ENCODE results near the gene ETV4. TPM values are rescaled to one million over a fixed set of nuclear protein-coding genes. Genes with fewer than 3 reads are reported as not detected.
A peak's percentile ranks its signal among the peaks of the same experiment; 100 is the strongest.

ETV4 gene
- total and polyA plus RNA-seq, 7 donors = 0.21 to 0.44 (median 0.31) TPM

DNA sequence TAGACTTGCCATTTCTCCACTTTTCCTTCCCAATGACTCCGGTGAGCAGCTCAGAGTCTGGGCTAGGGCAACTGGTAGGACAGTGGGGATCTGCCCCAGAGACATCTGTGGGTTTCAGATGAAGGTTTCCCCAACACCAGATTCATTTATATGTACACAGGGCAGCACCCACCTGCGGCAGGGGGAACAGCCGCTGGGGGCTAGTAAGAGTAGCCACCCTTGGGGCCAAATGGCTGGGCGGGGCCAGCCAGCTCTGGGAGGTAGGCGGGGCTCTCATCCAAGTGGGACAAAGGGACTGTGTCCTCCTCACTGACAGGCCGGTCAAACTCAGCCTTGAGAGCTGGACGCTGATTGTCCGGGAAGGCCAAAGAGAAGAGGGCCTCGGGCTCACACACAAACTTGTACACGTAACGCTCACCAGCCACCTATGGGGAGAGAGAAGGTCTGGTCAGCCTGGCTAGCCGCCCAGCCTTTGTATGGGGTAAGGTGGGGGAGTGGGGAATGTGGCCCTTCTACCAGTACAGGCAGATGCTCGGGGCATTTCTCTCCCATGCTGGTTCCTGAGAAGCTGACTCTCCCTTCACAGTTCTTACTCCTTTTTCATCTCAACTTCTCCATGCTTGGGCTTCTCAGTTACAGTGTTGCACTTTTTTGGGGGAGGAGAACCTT, 17.7 kb downstream of the ETV4 start:
- no peaks in the 10 kb centered on the region for H3K27me3 ChIP-seq (ENCODE audit: insufficient read depth in 3 of 3, low read length in 2 of 3)
- H3K36me3 ChIP-seq (ENCODE audit: insufficient read depth in 1 of 2, low read depth in 1 of 2) = peaks cover 12 to 33% of the 10 kb centered on the region in 2 donors
- TF ChIP-seq, protein P1, sequence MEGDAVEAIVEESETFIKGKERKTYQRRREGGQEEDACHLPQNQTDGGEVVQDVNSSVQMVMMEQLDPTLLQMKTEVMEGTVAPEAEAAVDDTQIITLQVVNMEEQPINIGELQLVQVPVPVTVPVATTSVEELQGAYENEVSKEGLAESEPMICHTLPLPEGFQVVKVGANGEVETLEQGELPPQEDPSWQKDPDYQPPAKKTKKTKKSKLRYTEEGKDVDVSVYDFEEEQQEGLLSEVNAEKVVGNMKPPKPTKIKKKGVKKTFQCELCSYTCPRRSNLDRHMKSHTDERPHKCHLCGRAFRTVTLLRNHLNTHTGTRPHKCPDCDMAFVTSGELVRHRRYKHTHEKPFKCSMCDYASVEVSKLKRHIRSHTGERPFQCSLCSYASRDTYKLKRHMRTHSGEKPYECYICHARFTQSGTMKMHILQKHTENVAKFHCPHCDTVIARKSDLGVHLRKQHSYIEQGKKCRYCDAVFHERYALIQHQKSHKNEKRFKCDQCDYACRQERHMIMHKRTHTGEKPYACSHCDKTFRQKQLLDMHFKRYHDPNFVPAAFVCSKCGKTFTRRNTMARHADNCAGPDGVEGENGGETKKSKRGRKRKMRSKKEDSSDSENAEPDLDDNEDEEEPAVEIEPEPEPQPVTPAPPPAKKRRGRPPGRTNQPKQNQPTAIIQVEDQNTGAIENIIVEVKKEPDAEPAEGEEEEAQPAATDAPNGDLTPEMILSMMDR (IDR thresholded peaks at IDR 0.05) = no peak
- no peaks in the 10 kb centered on the region for H3K9me3 ChIP-seq
- intact Hi-C loops (cut with DNase I) = no loop called here
- H3K27ac ChIP-seq = peak overlapping the region; percentile 25
- WGBS, 3 donors = 31 to 49% (median 46%) methylated on average over 13 of the region's 13 CpGs
- H3K4me3 ChIP-seq = no peak overlapping the region
- H3K4me1 ChIP-seq = peaks cover 27% of the 10 kb centered on the region
- ATAC-seq = peak; percentile 58 to 71 (median 65)
- DNase-seq = peak; percentile 45 to 67

DNA sequence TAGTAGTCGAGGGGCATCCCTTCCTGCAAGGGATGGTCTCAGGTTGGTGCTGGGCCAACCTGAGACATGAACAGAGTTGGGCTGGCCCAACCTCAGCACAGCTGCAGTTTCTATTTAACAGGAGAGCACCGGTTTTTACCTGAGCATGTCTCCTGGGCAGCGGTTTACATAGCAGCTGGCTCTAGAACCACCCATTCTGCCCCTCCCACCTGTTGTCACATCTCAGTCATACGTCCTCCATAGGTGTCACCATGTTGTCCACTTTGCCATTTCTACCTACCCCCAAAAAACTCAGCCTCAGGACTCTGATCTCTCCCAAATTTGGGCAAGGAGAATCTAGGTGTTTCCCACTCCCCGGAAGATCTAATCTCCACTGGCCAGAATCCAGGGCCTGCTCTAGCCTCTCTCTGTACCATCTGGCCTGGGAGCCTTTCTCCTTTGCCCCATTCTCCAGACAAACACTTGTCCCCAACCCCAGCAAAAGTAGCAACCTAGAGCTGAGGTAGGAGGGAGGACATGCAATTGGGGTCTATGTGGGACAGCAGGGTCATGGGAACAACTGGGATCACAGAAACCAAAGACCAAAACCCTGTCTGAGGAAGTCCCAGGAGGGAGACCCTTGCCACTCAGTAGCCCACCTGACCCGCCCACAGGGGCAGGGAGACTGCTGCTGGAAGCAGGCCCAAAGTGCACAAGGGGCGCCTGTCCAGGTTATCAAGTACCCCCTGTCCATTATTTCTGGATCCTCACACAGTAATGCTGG, 19.1 kb downstream of the ETV4 start:
- Histone ChIP-seq H3K9me3 (no peaks in the 10 kb centered on the region), H3K27ac (no peak overlapping the region), H3K27me3 (ENCODE audit: insufficient read depth in 3 of 3, low read length in 2 of 3) (no peaks in the 10 kb centered on the region), H3K4me3 (no peak overlapping the region), H3K36me3 (ENCODE audit: insufficient read depth in 1 of 2, low read depth in 1 of 2) (peaks cover 16 to 47% of the 10 kb centered on the region in 2 donors), H3K4me1 (peaks cover 27% of the 10 kb centered on the region)
- 74 to 84% (median 77%) methylated on average over 7 of the region's 7 CpGs for WGBS, 3 donors
- DNase-seq (no peak), ATAC-seq (no peak)
- TF ChIP-seq, protein P1 (IDR thresholded peaks at IDR 0.05) = no peak
- intact Hi-C loops (cut with DNase I) = no loop called here

DNA sequence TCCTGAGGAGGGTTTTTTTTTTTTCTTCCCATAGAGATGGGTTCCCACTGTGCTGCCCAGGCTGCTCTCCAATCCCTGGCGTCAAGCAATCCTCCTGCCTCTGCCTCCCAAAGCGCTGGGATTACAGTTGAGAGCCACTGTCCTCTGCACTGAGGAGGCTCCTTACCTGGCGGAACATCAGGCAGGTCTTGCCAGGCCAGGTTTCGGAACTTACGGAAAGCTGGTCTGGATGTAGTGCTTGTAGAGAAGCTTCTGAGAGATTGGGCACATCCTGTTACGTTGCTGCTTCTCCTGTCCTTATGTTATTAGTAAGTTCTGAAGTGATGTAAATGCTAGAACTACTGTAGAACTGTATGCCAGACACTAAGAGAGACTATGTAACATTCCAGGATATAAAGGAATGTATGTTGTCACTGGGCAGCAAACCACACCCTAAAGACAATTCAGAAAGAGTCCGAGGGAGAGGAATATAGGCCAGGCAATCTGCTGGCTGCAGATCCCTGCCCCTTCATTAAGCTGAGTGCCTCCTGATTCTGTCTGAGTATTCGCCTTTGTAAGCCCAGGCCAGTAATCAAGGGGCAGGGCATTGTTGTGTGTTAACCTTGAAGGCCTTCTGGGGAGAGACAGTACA, 21.1 kb downstream of the ETV4 start:
- DNase-seq (no peak), ATAC-seq (no peak)
- Histone ChIP-seq H3K27me3 (ENCODE audit: insufficient read depth in 3 of 3, low read length in 2 of 3) (no peaks in the 10 kb centered on the region), H3K4me1 (peaks cover 8% of the 10 kb centered on the region), H3K27ac (no peak overlapping the region), H3K4me3 (no peak overlapping the region), H3K9me3 (no peaks in the 10 kb centered on the region), H3K36me3 (ENCODE audit: insufficient read depth in 1 of 2, low read depth in 1 of 2) (peaks cover 30 to 67% of the 10 kb centered on the region in 2 donors)
- WGBS, 3 donors = 91 to 94% (median 93%) methylated on average over 8 of the region's 8 CpGs
- TF ChIP-seq, protein P1 (IDR thresholded peaks at IDR 0.05) = no peak
- intact Hi-C loops (cut with DNase I) = loop anchor here in 1 of 2 donors (5.0 kb wide), 1 partner anchor 52 kb away; no protein-coding TSS in a partner anchor

DNA sequence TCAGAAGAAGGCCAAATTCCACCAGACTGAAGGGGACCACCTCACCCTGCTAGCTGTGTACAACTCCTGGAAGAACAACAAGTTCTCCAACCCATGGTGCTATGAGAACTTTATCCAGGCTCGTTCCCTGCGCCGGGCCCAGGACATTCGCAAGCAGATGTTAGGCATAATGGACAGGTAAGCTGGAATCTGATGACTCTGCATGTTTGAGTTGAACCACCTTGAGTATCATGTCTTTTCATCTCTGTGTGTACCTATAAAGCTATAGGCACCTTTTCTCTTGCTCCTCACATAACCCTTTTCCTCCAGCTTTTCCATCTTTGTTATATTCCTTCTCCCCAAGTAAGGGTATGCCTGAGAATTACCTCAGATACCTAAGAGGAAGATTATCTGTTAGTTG, 24.8 kb downstream of the ETV4 start:
- H3K4me1 ChIP-seq = no peaks in the 10 kb centered on the region
- TF ChIP-seq, protein P1 (IDR thresholded peaks at IDR 0.05) = no peak
- H3K27ac ChIP-seq = no peak overlapping the region
- WGBS, 3 donors = 90 to 98% (median 96%) methylated on average over 4 of the region's 4 CpGs
- DNase-seq (no peak), ATAC-seq (no peak)
- H3K9me3 ChIP-seq = no peaks in the 10 kb centered on the region
- intact Hi-C loops (cut with DNase I) = loop anchor here in 1 of 2 donors (2.0 to 5.0 kb wide), 2 partner anchors 56 to 155 kb away; no protein-coding TSS in a partner anchor
- no peaks in the 10 kb centered on the region for H3K27me3 ChIP-seq (ENCODE audit: insufficient read depth in 3 of 3, low read length in 2 of 3)
- H3K4me3 ChIP-seq = no peak overlapping the region
- peaks cover 46 to 99% of the 10 kb centered on the region in 2 donors for H3K36me3 ChIP-seq (ENCODE audit: insufficient read depth in 1 of 2, low read depth in 1 of 2)

All from psoas muscle (tissue), 8 donors.